Fibroblast of skin of back (primary cell): ENCODE measurements around the gene ADAM17.
"Not testable (repeated sequence)": the region's sequence is repeated elsewhere in the genome, so short reads cannot be mapped to it uniquely, and the experiment has no call there.

Experiments
- DNase-seq: peaks from one replicate; pipeline ENCODE4 v3.0.0-alpha.2; 2013

The ADAM17 gene

GRCh38 chr2:9565436-9566153 is 10.0 kb upstream of the ADAM17 start:
- peak; percentile 91 for DNase-seq

GRCh38 chr2:9560628-9561027 is 5.0 kb upstream of the ADAM17 start:
- DNase-seq: no peak

GRCh38 chr2:9558948-9559381 is 3.3 kb upstream of the ADAM17 start:
- DNase-seq: peak; percentile 78

GRCh38 chr2:9556121-9556743 is 602 bp upstream of the ADAM17 start:
- DNase-seq: peak; percentile 50

- peak; percentile 80 for DNase-seq
Observed at GRCh38 chr2:9554921-9555296, 721 bp downstream of the ADAM17 start.

- peak; percentile 80 for DNase-seq
Observed at GRCh38 chr2:9552219-9553178, 3.1 kb downstream of the ADAM17 start.

GRCh38 chr2:9550859-9551391 is 4.7 kb downstream of the ADAM17 start:
- not testable (repeated sequence) for DNase-seq

- DNase-seq: no peak
Observed at GRCh38 chr2:9549420-9549819, 6.2 kb downstream of the ADAM17 start.

GRCh38 chr2:9548506-9548905 is 7.1 kb downstream of the ADAM17 start:
- DNase-seq: peak; percentile 56

- peak; percentile 78 for DNase-seq
Observed at GRCh38 chr2:9547262-9547991, 8.2 kb downstream of the ADAM17 start.

- DNase-seq: no peak
Observed at GRCh38 chr2:9545502-9545901, 10.1 kb downstream of the ADAM17 start.

- no peak for DNase-seq
Observed at GRCh38 chr2:9543557-9543956, 12.1 kb downstream of the ADAM17 start.

GRCh38 chr2:9539531-9539930 is 16.1 kb downstream of the ADAM17 start:
- DNase-seq: no peak

- peak; percentile 55 for DNase-seq
Observed at GRCh38 chr2:9538000-9538507, 17.6 kb downstream of the ADAM17 start.

- DNase-seq: no peak
Observed at GRCh38 chr2:9536504-9536903, 19.1 kb downstream of the ADAM17 start.

- DNase-seq: no peak
Observed at GRCh38 chr2:9535177-9535576, 20.5 kb downstream of the ADAM17 start.

GRCh38 chr2:9533663-9534062 is 22.0 kb downstream of the ADAM17 start:
- no peak for DNase-seq

- DNase-seq: no peak
Observed at GRCh38 chr2:9532421-9532820, 23.2 kb downstream of the ADAM17 start.

- peak; percentile 15 for DNase-seq
Observed at GRCh38 chr2:9527995-9528787, 27.4 kb downstream of the ADAM17 start.

GRCh38 chr2:9525266-9525665 is 30.4 kb downstream of the ADAM17 start:
- DNase-seq: no peak

GRCh38 chr2:9524291-9524690 is 31.3 kb downstream of the ADAM17 start:
- no peak for DNase-seq
